ENCODE results near the gene PLA2G15. TPM values are rescaled to one million over a fixed set of nuclear protein-coding genes. Genes with fewer than 3 reads are reported as not detected.

The PLA2G15 gene
- polyA plus RNA-seq, 4 donors, result 5.4 to 19.8 (median 6.5) TPM

DNA sequence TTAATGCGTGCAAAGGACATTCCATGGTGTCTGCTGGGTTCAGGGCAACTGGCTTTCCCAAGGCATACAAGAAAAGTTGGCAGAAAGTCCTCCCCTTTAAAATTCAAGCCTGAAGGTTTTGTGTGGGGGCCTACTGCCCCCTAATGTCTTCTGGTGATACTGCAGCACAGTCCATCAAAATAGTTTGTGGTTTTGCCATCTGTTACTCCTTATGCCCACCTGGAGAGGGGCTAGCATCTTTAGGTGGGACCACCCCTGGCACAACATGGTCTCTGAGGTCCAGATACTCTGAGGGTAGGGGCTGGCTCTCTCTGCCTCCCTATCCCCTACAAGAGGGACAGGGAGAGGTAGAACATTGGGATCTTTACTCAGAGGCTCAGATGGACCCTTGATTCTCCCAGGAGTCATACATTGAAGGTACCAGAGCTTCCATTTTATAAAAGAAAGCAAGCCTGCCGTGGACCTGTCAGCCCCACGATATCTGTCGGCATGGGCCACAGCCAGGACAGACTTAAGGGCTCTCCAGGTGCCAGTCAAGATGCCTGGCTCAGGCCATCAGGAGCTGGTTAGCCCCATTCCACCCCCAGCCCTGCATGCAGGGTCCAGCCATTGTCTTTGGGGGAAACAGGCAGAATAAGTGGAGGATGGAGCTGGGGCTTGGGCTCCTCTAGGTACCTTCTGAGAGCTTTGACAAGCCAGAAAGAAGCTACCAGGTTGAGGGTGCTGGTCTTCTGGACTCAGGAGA, 15.6 kb upstream of the PLA2G15 start:
- Histone ChIP-seq H3K4me1 (ENCODE audit: control insufficient read depth in 3 of 3, insufficient read depth in 2 of 3, low read depth in 1 of 3, low read length in 2 of 3) (peaks cover 0 to 21% (median 0%) of the 10 kb centered on the region in 3 donors), H3K9me3 (ENCODE audit: control insufficient read depth in 2 of 2, insufficient read depth in 1 of 2, low read depth in 1 of 2, low read length in 1 of 2) (no peaks in the 10 kb centered on the region), H3K27ac (ENCODE audit: low read depth in 1 of 3, low read length in 2 of 3) (no peak overlapping the region), H3K4me3 (ENCODE audit: low read depth in 1 of 3, low read length in 3 of 3) (no peak overlapping the region), H3K36me3 (ENCODE audit: control insufficient read depth in 3 of 3, insufficient read depth in 2 of 3, low read depth in 1 of 3, low read length in 3 of 3) (peaks cover 6 to 73% (median 6%) of the 10 kb centered on the region in 3 donors), H3K27me3 (ENCODE audit: control insufficient read depth in 3 of 3, insufficient read depth in 3 of 3, low read length in 3 of 3) (no peaks in the 10 kb centered on the region)
- DNase-seq, result peak; percentile 49 to 54
- 68 to 75% (median 74%) methylated on average over 4 of the region's 4 CpGs for WGBS, 3 donors
- no peak for FAIRE-seq

GRCh38 chr16:68230176-68230571, 15.0 kb upstream of the PLA2G15 start:
- FAIRE-seq, result no peak
- no peak overlapping the region for H3K27ac ChIP-seq (ENCODE audit: low read depth in 1 of 3, low read length in 2 of 3)
- WGBS, 3 donors, result 91 to 94% (median 94%) methylated on average over 9 of the region's 9 CpGs
- no peak overlapping the region for H3K4me3 ChIP-seq (ENCODE audit: low read depth in 1 of 3, low read length in 3 of 3)
- no peak for DNase-seq
- no peaks in the 10 kb centered on the region for H3K9me3 ChIP-seq (ENCODE audit: control insufficient read depth in 2 of 2, insufficient read depth in 1 of 2, low read depth in 1 of 2, low read length in 1 of 2)
- H3K27me3 ChIP-seq (ENCODE audit: control insufficient read depth in 3 of 3, insufficient read depth in 3 of 3, low read length in 3 of 3), result peaks cover 0 to 3% (median 0%) of the 10 kb centered on the region in 3 donors
- H3K4me1 ChIP-seq (ENCODE audit: control insufficient read depth in 3 of 3, insufficient read depth in 2 of 3, low read depth in 1 of 3, low read length in 2 of 3), result peaks cover 0 to 22% (median 0%) of the 10 kb centered on the region in 3 donors
- H3K36me3 ChIP-seq (ENCODE audit: control insufficient read depth in 3 of 3, insufficient read depth in 2 of 3, low read depth in 1 of 3, low read length in 3 of 3), result peaks cover 6 to 74% (median 6%) of the 10 kb centered on the region in 3 donors

GRCh38 chr16:68230956-68231355, 14.2 kb upstream of the PLA2G15 start:
- no peak for FAIRE-seq
- H3K27ac ChIP-seq (ENCODE audit: low read depth in 1 of 3, low read length in 2 of 3), result no peak overlapping the region
- no peak for DNase-seq
- H3K36me3 ChIP-seq (ENCODE audit: control insufficient read depth in 3 of 3, insufficient read depth in 2 of 3, low read depth in 1 of 3, low read length in 3 of 3), result peaks cover 6 to 76% (median 6%) of the 10 kb centered on the region in 3 donors
- H3K4me3 ChIP-seq (ENCODE audit: low read depth in 1 of 3, low read length in 3 of 3), result no peak overlapping the region
- peaks cover 0 to 22% (median 0%) of the 10 kb centered on the region in 3 donors for H3K4me1 ChIP-seq (ENCODE audit: control insufficient read depth in 3 of 3, insufficient read depth in 2 of 3, low read depth in 1 of 3, low read length in 2 of 3)
- WGBS, 3 donors, result 88 to 93% (median 92%) methylated on average over 11 to 12 of the region's 12 CpGs
- peaks cover 0 to 5% (median 0%) of the 10 kb centered on the region in 3 donors for H3K27me3 ChIP-seq (ENCODE audit: control insufficient read depth in 3 of 3, insufficient read depth in 3 of 3, low read length in 3 of 3)
- no peaks in the 10 kb centered on the region for H3K9me3 ChIP-seq (ENCODE audit: control insufficient read depth in 2 of 2, insufficient read depth in 1 of 2, low read depth in 1 of 2, low read length in 1 of 2)

- 89 to 90% (median 90%) methylated on average over 24 to 26 of the region's 26 CpGs for WGBS, 3 donors
- Histone ChIP-seq H3K9me3 (ENCODE audit: control insufficient read depth in 2 of 2, insufficient read depth in 1 of 2, low read depth in 1 of 2, low read length in 1 of 2) (no peaks in the 10 kb centered on the region), H3K4me1 (ENCODE audit: control insufficient read depth in 3 of 3, insufficient read depth in 2 of 3, low read depth in 1 of 3, low read length in 2 of 3) (peaks cover 0 to 26% (median 0%) of the 10 kb centered on the region in 3 donors), H3K27me3 (ENCODE audit: control insufficient read depth in 3 of 3, insufficient read depth in 3 of 3, low read length in 3 of 3) (peaks cover 0 to 9% (median 0%) of the 10 kb centered on the region in 3 donors), H3K36me3 (ENCODE audit: control insufficient read depth in 3 of 3, insufficient read depth in 2 of 3, low read depth in 1 of 3, low read length in 3 of 3) (peaks cover 3 to 70% (median 6%) of the 10 kb centered on the region in 3 donors), H3K27ac (ENCODE audit: low read depth in 1 of 3, low read length in 2 of 3) (no peak overlapping the region), H3K4me3 (ENCODE audit: low read depth in 1 of 3, low read length in 3 of 3) (no peak overlapping the region)
- DNase-seq (no peak), FAIRE-seq (no peak)
Observed at GRCh38 chr16:68231384-68232136, 13.6 kb upstream of the PLA2G15 start.

DNA sequence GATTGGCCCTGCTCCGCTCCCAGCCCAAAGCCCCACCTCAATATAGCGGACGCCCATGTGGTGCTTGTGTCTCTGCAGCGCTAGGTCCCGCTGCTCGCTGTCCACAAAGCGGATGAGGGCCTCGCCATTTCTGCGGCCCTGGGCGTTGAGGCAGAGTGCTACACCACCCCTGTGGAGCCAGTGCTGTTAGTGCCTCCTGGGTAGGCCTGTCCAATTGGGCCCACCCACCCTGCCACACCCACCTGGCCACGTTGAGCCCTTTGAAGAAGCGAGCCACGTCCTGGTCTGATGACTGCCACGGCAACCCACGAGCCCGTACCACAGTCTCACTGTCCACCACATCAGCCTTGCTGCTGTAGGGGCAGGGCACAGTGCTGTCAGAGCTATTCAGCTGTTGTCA, 12.8 kb upstream of the PLA2G15 start:
- H3K9me3 ChIP-seq (ENCODE audit: control insufficient read depth in 2 of 2, insufficient read depth in 1 of 2, low read depth in 1 of 2, low read length in 1 of 2), result no peaks in the 10 kb centered on the region
- peaks cover 0 to 31% (median 0%) of the 10 kb centered on the region in 3 donors for H3K4me1 ChIP-seq (ENCODE audit: control insufficient read depth in 3 of 3, insufficient read depth in 2 of 3, low read depth in 1 of 3, low read length in 2 of 3)
- H3K4me3 ChIP-seq (ENCODE audit: low read depth in 1 of 3, low read length in 3 of 3), result no peak overlapping the region
- WGBS, 3 donors, result 78 to 79% (median 79%) methylated on average over 15 to 16 of the region's 16 CpGs
- FAIRE-seq (no peak), DNase-seq (no peak)
- H3K27ac ChIP-seq (ENCODE audit: low read depth in 1 of 3, low read length in 2 of 3), result no peak overlapping the region
- H3K27me3 ChIP-seq (ENCODE audit: control insufficient read depth in 3 of 3, insufficient read depth in 3 of 3, low read length in 3 of 3), result peaks cover 0 to 16% (median 0%) of the 10 kb centered on the region in 3 donors
- H3K36me3 ChIP-seq (ENCODE audit: control insufficient read depth in 3 of 3, insufficient read depth in 2 of 3, low read depth in 1 of 3, low read length in 3 of 3), result peaks cover 3 to 67% (median 6%) of the 10 kb centered on the region in 3 donors

- H3K36me3 ChIP-seq (ENCODE audit: control insufficient read depth in 3 of 3, insufficient read depth in 2 of 3, low read depth in 1 of 3, low read length in 3 of 3), result peaks cover 3 to 58% (median 6%) of the 10 kb centered on the region in 3 donors
- peak overlapping the region; percentile 59 to 99 (median 84) for H3K27ac ChIP-seq (ENCODE audit: low read depth in 1 of 3, low read length in 2 of 3)
- H3K9me3 ChIP-seq (ENCODE audit: control insufficient read depth in 2 of 2, insufficient read depth in 1 of 2, low read depth in 1 of 2, low read length in 1 of 2), result no peaks in the 10 kb centered on the region
- no peak for FAIRE-seq
- H3K4me1 ChIP-seq (ENCODE audit: control insufficient read depth in 3 of 3, insufficient read depth in 2 of 3, low read depth in 1 of 3, low read length in 2 of 3), result peaks cover 0 to 33% (median 0%) of the 10 kb centered on the region in 3 donors
- peaks cover 0 to 16% (median 0%) of the 10 kb centered on the region in 3 donors for H3K27me3 ChIP-seq (ENCODE audit: control insufficient read depth in 3 of 3, insufficient read depth in 3 of 3, low read length in 3 of 3)
- no peak for DNase-seq
- H3K4me3 ChIP-seq (ENCODE audit: low read depth in 1 of 3, low read length in 3 of 3), result no peak overlapping the region
- 71 to 74% (median 71%) methylated on average over 5 of the region's 5 CpGs for WGBS, 3 donors
Observed at GRCh38 chr16:68233085-68233834, 11.9 kb upstream of the PLA2G15 start.

DNA sequence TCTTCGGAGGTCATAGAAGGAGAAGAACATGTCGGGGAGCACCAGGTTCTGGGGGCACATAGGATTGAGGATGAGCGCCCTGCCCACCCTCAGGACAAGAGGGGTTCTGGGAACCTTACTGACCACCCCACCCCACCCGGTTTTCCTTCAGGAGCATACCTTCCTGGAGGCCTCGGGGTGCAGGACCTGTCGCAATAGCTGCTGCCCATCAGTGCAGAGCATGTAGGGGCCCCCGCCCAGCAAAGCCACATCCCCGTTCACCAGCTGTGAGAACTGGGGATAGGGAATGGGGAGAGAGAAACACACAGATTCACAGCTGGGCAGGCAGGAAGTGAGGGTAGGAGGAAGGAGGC, 11.4 kb upstream of the PLA2G15 start:
- WGBS, 3 donors, result 20 to 55% (median 35%) methylated on average over 8 of the region's 8 CpGs
- peaks cover 3 to 53% (median 6%) of the 10 kb centered on the region in 3 donors for H3K36me3 ChIP-seq (ENCODE audit: control insufficient read depth in 3 of 3, insufficient read depth in 2 of 3, low read depth in 1 of 3, low read length in 3 of 3)
- DNase-seq (no peak), FAIRE-seq (no peak)
- peak overlapping the region in 1 of 3 donors; percentile 66 for H3K4me3 ChIP-seq (ENCODE audit: low read depth in 1 of 3, low read length in 3 of 3)
- peak overlapping the region; percentile 59 to 99 (median 84) for H3K27ac ChIP-seq (ENCODE audit: low read depth in 1 of 3, low read length in 2 of 3)
- peaks cover 0 to 34% (median 0%) of the 10 kb centered on the region in 3 donors for H3K4me1 ChIP-seq (ENCODE audit: control insufficient read depth in 3 of 3, insufficient read depth in 2 of 3, low read depth in 1 of 3, low read length in 2 of 3)
- no peaks in the 10 kb centered on the region for H3K9me3 ChIP-seq (ENCODE audit: control insufficient read depth in 2 of 2, insufficient read depth in 1 of 2, low read depth in 1 of 2, low read length in 1 of 2)
- H3K27me3 ChIP-seq (ENCODE audit: control insufficient read depth in 3 of 3, insufficient read depth in 3 of 3, low read length in 3 of 3), result peaks cover 0 to 16% (median 0%) of the 10 kb centered on the region in 3 donors
